ENCODE data around the gene DPM2. TPM values are rescaled to one million over a fixed set of nuclear protein-coding genes. Genes with fewer than 3 reads are reported as not detected.

The DPM2 gene
- total RNA-seq, 2 donors from 2014 or later: 45.7 TPM

DNA sequence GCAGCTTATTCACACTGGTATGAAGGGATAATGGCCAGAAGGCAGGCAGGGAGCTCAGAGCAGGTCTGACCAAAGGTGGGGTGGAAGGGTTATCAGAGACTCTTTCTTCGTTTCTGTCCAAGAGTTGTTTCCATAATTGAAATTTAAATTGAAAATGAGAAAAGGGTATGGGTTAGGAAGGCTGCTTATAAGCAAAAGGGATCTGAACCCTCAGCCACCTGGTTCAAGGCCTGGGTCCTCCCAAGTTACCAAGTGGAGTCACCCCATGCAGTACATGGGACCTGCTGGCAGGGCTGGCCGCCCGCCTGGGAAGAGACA lies 25.3 kb upstream of the DPM2 start:
- H3K4me1 Mint-ChIP-seq: peaks cover 17% of the 10 kb centered on the region

DNA sequence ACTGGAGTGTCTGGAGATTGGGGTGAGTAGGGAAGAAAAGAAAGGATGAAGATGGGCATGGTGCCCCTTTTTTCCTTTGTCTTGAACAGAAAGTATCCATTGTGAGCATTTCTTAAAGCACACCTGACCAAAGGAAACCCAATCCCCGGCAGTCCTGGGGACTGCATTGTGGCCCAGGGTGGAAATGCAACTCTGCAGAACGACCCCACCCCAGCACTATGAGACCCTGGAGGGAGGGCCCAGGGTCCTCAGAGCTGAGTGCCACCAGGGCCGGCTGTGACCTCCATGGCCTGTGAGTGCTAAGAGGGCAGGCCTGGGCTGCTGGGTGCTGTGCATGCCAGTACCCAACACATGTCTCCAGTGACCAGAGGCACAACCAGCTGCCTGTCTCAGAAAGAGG lies 24.6 kb upstream of the DPM2 start:
- Histone ChIP-seq H3K27ac (ENCODE audit: low read depth, low read length) (no peak overlapping the region), H3K4me3 (ENCODE audit: low read length) (no peak overlapping the region), H3K27me3 (ENCODE audit: control insufficient read depth, insufficient read depth, low read length, poor library complexity, severe bottlenecking) (no peaks in the 10 kb centered on the region), H3K4me1 (ENCODE audit: control insufficient read depth, insufficient read depth, low read length) (no peaks in the 10 kb centered on the region), H3K36me3 (ENCODE audit: control insufficient read depth, insufficient read depth, low read length) (no peaks in the 10 kb centered on the region), H3K9me3 (ENCODE audit: control insufficient read depth, low read length) (no peaks in the 10 kb centered on the region), H3K9ac (ENCODE audit: extremely low read depth, low read length, poor library complexity, severe bottlenecking) (no peak overlapping the region)
- TF ChIP-seq, protein P1, sequence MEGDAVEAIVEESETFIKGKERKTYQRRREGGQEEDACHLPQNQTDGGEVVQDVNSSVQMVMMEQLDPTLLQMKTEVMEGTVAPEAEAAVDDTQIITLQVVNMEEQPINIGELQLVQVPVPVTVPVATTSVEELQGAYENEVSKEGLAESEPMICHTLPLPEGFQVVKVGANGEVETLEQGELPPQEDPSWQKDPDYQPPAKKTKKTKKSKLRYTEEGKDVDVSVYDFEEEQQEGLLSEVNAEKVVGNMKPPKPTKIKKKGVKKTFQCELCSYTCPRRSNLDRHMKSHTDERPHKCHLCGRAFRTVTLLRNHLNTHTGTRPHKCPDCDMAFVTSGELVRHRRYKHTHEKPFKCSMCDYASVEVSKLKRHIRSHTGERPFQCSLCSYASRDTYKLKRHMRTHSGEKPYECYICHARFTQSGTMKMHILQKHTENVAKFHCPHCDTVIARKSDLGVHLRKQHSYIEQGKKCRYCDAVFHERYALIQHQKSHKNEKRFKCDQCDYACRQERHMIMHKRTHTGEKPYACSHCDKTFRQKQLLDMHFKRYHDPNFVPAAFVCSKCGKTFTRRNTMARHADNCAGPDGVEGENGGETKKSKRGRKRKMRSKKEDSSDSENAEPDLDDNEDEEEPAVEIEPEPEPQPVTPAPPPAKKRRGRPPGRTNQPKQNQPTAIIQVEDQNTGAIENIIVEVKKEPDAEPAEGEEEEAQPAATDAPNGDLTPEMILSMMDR (conservative IDR thresholded peaks at IDR 0.05): no peak
- 50 to 60% methylated on average over 2 to 3 of the region's 3 CpGs for WGBS, 2 experiments (ENCODE audit: insufficient coverage in 1 of 2, insufficient read length in 1 of 2)
- DNase-seq: no peak
- Mint-ChIP-seq H3K4me3 (no peak overlapping the region), H3K27me3 (ENCODE audit: insufficient read depth) (no peaks in the 10 kb centered on the region), H3K36me3 (ENCODE audit: low read depth) (peaks cover 15% of the 10 kb centered on the region), H3K27ac (no peak overlapping the region), H3K9me3 (no peaks in the 10 kb centered on the region), H3K4me1 (peaks cover 17% of the 10 kb centered on the region)

More for the DNA sequence above, 25.3 kb upstream of the DPM2 start:
- Histone ChIP-seq H3K27ac (ENCODE audit: low read depth, low read length) (no peak overlapping the region), H3K36me3 (ENCODE audit: control insufficient read depth, insufficient read depth, low read length) (no peaks in the 10 kb centered on the region), H3K27me3 (ENCODE audit: control insufficient read depth, insufficient read depth, low read length, poor library complexity, severe bottlenecking) (no peaks in the 10 kb centered on the region), H3K9ac (ENCODE audit: extremely low read depth, low read length, poor library complexity, severe bottlenecking) (no peak overlapping the region), H3K9me3 (ENCODE audit: control insufficient read depth, low read length) (no peaks in the 10 kb centered on the region), H3K4me3 (ENCODE audit: low read length) (no peak overlapping the region), H3K4me1 (ENCODE audit: control insufficient read depth, insufficient read depth, low read length) (no peaks in the 10 kb centered on the region)
- no peaks in the 10 kb centered on the region for H3K9me3 Mint-ChIP-seq
- no peaks in the 10 kb centered on the region for H3K27me3 Mint-ChIP-seq (ENCODE audit: insufficient read depth)
- DNase-seq: no peak
- H3K27ac Mint-ChIP-seq: peak overlapping the region; percentile 70
- TF ChIP-seq, protein P1 (conservative IDR thresholded peaks at IDR 0.05): no peak
- H3K36me3 Mint-ChIP-seq (ENCODE audit: low read depth): peaks cover 14% of the 10 kb centered on the region
- WGBS, 2 experiments (ENCODE audit: insufficient coverage in 1 of 2, insufficient read length in 1 of 2): 89 to 94% methylated on average over 3 of the region's 3 CpGs
- H3K4me3 Mint-ChIP-seq: no peak overlapping the region

DNA sequence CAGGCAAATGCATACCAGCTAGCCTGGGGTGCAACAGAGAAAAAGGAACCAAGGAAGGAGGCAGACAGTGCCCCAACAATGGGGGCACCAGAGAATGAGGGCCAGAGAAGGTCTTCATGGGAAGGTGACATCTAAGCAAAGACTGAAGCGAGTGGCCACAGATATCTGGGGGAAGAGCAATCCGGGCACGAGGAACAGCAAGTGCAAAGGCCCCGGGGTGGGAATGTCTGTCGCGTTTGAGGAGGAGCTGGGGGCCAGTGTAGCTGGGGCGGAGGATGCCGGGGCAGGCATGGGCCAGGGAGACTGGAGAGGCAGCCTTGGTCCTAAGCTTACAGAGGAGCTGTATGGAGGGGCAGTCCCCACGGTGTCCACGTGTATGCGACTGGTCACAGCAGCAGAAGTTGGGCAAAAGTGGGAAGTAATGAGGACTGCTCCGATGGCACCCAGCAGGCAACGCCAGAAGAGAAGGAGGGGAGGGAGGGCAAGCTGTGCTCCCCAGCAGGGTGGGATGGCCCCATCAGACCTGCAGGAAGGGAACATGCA lies 24.0 kb upstream of the DPM2 start:
- Mint-ChIP-seq H3K4me1 (peaks cover 11% of the 10 kb centered on the region), H3K36me3 (ENCODE audit: low read depth) (peaks cover 15% of the 10 kb centered on the region), H3K27ac (no peak overlapping the region), H3K4me3 (no peak overlapping the region), H3K27me3 (ENCODE audit: insufficient read depth) (no peaks in the 10 kb centered on the region), H3K9me3 (no peaks in the 10 kb centered on the region)
- no peaks in the 10 kb centered on the region for H3K27me3 ChIP-seq (ENCODE audit: control insufficient read depth, insufficient read depth, low read length, poor library complexity, severe bottlenecking)
- TF ChIP-seq, protein P1 (conservative IDR thresholded peaks at IDR 0.05): no peak
- no peak overlapping the region for H3K27ac ChIP-seq (ENCODE audit: low read depth, low read length)
- no peak overlapping the region for H3K4me3 ChIP-seq (ENCODE audit: low read length)
- H3K9me3 ChIP-seq (ENCODE audit: control insufficient read depth, low read length): no peaks in the 10 kb centered on the region
- no peak overlapping the region for H3K9ac ChIP-seq (ENCODE audit: extremely low read depth, low read length, poor library complexity, severe bottlenecking)
- no peak for DNase-seq
- 93 to 95% methylated on average over 9 to 13 of the region's 13 CpGs for WGBS, 2 experiments (ENCODE audit: insufficient coverage in 1 of 2, insufficient read length in 1 of 2)
- no peaks in the 10 kb centered on the region for H3K4me1 ChIP-seq (ENCODE audit: control insufficient read depth, insufficient read depth, low read length)
- no peaks in the 10 kb centered on the region for H3K36me3 ChIP-seq (ENCODE audit: control insufficient read depth, insufficient read depth, low read length)

Measured in endodermal cell (in vitro differentiated cells).